Osteoblast (primary cell): ENCODE data around the gene NPC1. TPM values are rescaled to one million over a fixed set of nuclear protein-coding genes. Genes with fewer than 3 reads are reported as not detected.

Experiments used
- DNase-seq: peaks from one replicate; pipeline ENCODE4 v3.0.0; 2011; ENCODE audit warnings: low spot score, mixed read lengths; ENCODE audit not compliant: insufficient read length; ENCODE audit errors: missing footprints
- H2AFZ ChIP-seq: 2 replicates; pipeline ENCODE4 v1.6.0; 2011; ENCODE audit warnings: mild to moderate bottlenecking, low read length
- H3K27ac ChIP-seq: 2 replicates; pipeline ENCODE4 v1.5.1; 2011; ENCODE audit warnings: mild to moderate bottlenecking, low read depth, low read length, moderate library complexity
- H3K27me3 ChIP-seq: 2 replicates; pipeline ENCODE4 v1.6.0; 2012; ENCODE audit warnings: mild to moderate bottlenecking, control low read depth, inconsistent platforms, low read length, moderate library complexity; ENCODE audit not compliant: insufficient read depth
- H3K36me3 ChIP-seq: 2 replicates; pipeline ENCODE4 v1.5.1; 2011; ENCODE audit warnings: mild to moderate bottlenecking, low read length, control low read depth, moderate library complexity; ENCODE audit not compliant: insufficient read depth
- H3K4me1 ChIP-seq: 2 replicates; pipeline ENCODE4 v1.5.1; 2011; ENCODE audit warnings: mild to moderate bottlenecking, low read length, control low read depth, moderate library complexity; ENCODE audit not compliant: insufficient read depth
- H3K4me2 ChIP-seq: 2 replicates; pipeline ENCODE4 v1.6.0; 2011; ENCODE audit warnings: mild to moderate bottlenecking, low read length; ENCODE audit not compliant: insufficient read depth
- H3K4me3 ChIP-seq: fragments of 200-600 bp; sonication (generic); 3 replicates; pipeline ENCODE4 v1.5.1; 2012; ENCODE audit warnings: mild to moderate bottlenecking, low read length, inconsistent platforms; ENCODE audit not compliant: insufficient read depth
- H3K79me2 ChIP-seq: 2 replicates; pipeline ENCODE4 v1.6.0; 2012; ENCODE audit warnings: mild to moderate bottlenecking, low read length, control low read depth, inconsistent platforms; ENCODE audit not compliant: insufficient read depth
- H3K9me3 ChIP-seq: 2 replicates; pipeline ENCODE4 v1.5.1; 2011; ENCODE audit warnings: low read depth, low read length, control low read depth
- H4K20me1 ChIP-seq: 2 replicates; pipeline ENCODE4 v1.6.0; 2012; ENCODE audit warnings: mild to moderate bottlenecking, low read length, control low read depth; ENCODE audit not compliant: insufficient read depth
- CTCF ChIP-seq: IDR thresholded peaks from 2 replicates; pipeline ENCODE4 v1.5.1; 2011; ENCODE audit warnings: mild to moderate bottlenecking, low read depth, low read length, moderate library complexity; ENCODE audit errors: extremely low read depth
- total RNA-seq: library from RNA; depleted of rRNA; stranded (reverse); fragments of >200 nt; gene quantifications from 2 replicates; pipeline ENCODE4 v1.2.3, GENCODE V29; 2012

NPC1 gene
- total RNA-seq, 1 donor, result 136 TPM

- H4K20me1 ChIP-seq, result peaks cover 10% of the 10 kb centered on the region
- H3K36me3 ChIP-seq, result peaks cover 79% of the 10 kb centered on the region
- H3K9me3 ChIP-seq, result no peaks in the 10 kb centered on the region
- H3K79me2 ChIP-seq, result peaks cover 60% of the 10 kb centered on the region
- TF ChIP-seq CTCF, result no peak
- no peak for DNase-seq
- no peak overlapping the region for H3K4me3 ChIP-seq
- no peak overlapping the region for H2AFZ ChIP-seq
- no peak overlapping the region for H3K4me2 ChIP-seq
- H3K4me1 ChIP-seq, result no peaks in the 10 kb centered on the region
- H3K27me3 ChIP-seq, result no peaks in the 10 kb centered on the region
- H3K27ac ChIP-seq, result no peak overlapping the region
These were observed 35.4 kb downstream of the NPC1 start for GRCh38 chr18:23550898-23551297.

GRCh38 chr18:23548719-23549118 is 37.6 kb downstream of the NPC1 start:
- Histone ChIP-seq H3K4me1 (no peaks in the 10 kb centered on the region), H3K9me3 (no peaks in the 10 kb centered on the region), H3K4me2 (no peak overlapping the region), H3K27ac (no peak overlapping the region), H3K4me3 (no peak overlapping the region), H3K36me3 (peaks cover 71% of the 10 kb centered on the region), H3K79me2 (peaks cover 49% of the 10 kb centered on the region), H3K27me3 (no peaks in the 10 kb centered on the region), H2AFZ (no peak overlapping the region), H4K20me1 (peaks cover 7% of the 10 kb centered on the region)
- DNase-seq, result no peak
- TF ChIP-seq CTCF, result no peak

GRCh38 chr18:23548275-23548674 is 38.0 kb downstream of the NPC1 start:
- no peaks in the 10 kb centered on the region for H3K27me3 ChIP-seq
- H3K9me3 ChIP-seq, result no peaks in the 10 kb centered on the region
- H3K79me2 ChIP-seq, result peaks cover 45% of the 10 kb centered on the region
- H3K4me2 ChIP-seq, result no peak overlapping the region
- H3K4me3 ChIP-seq, result no peak overlapping the region
- no peak overlapping the region for H3K27ac ChIP-seq
- no peak for DNase-seq
- no peaks in the 10 kb centered on the region for H3K4me1 ChIP-seq
- no peak overlapping the region for H2AFZ ChIP-seq
- TF ChIP-seq CTCF, result no peak
- H4K20me1 ChIP-seq, result peaks cover 7% of the 10 kb centered on the region
- H3K36me3 ChIP-seq, result peaks cover 71% of the 10 kb centered on the region

GRCh38 chr18:23547846-23548245 is 38.5 kb downstream of the NPC1 start:
- Histone ChIP-seq H3K4me3 (no peak overlapping the region), H4K20me1 (peaks cover 7% of the 10 kb centered on the region), H2AFZ (no peak overlapping the region), H3K27ac (no peak overlapping the region), H3K79me2 (peaks cover 44% of the 10 kb centered on the region), H3K36me3 (peaks cover 69% of the 10 kb centered on the region), H3K4me1 (peaks cover under 1% of the 10 kb centered on the region), H3K4me2 (no peak overlapping the region), H3K9me3 (no peaks in the 10 kb centered on the region), H3K27me3 (no peaks in the 10 kb centered on the region)
- no peak for DNase-seq
- no peak for TF ChIP-seq CTCF
